Fibroblast of gingiva (primary cell): ENCODE data around the gene PARK7.
"Not testable (repeated sequence)": the region's sequence is repeated elsewhere in the genome, so short reads cannot be mapped to it uniquely, and the experiment has no call there.

Source experiments
- DNase-seq: peaks from one replicate; pipeline ENCODE4 v3.0.0-alpha.2; 2011; ENCODE audit warnings: low read depth

The PARK7 gene

GRCh38 chr1:7943251-7943650 is 18.3 kb upstream of the PARK7 start:
- no peak for DNase-seq

- peak; percentile 35 for DNase-seq
Measured at GRCh38 chr1:7948960-7949359, 12.6 kb upstream of the PARK7 start.

GRCh38 chr1:7952791-7953190 is 8.7 kb upstream of the PARK7 start:
- DNase-seq = not testable (repeated sequence)

- peak; percentile 90 for DNase-seq
Measured at GRCh38 chr1:7953850-7954609, 7.5 kb upstream of the PARK7 start.

- no peak for DNase-seq
Measured at GRCh38 chr1:7954683-7955082, 6.8 kb upstream of the PARK7 start.

- DNase-seq = no peak
Measured at GRCh38 chr1:7956218-7957032, 5.1 kb upstream of the PARK7 start.

GRCh38 chr1:7960165-7960564 is 1.3 kb upstream of the PARK7 start:
- no peak for DNase-seq

- DNase-seq = no peak
Measured at GRCh38 chr1:7960867-7961215, 670 bp upstream of the PARK7 start.

- no peak for DNase-seq
Measured at GRCh38 chr1:7962014-7962335, 464 bp downstream of the PARK7 start.

- DNase-seq = no peak
Measured at GRCh38 chr1:7962636-7963377, 1.3 kb downstream of the PARK7 start.

GRCh38 chr1:7963378-7963730 is 1.8 kb downstream of the PARK7 start:
- not testable (repeated sequence) for DNase-seq

GRCh38 chr1:7963841-7964240 is 2.3 kb downstream of the PARK7 start:
- DNase-seq = not testable (repeated sequence)

- DNase-seq = no peak
Measured at GRCh38 chr1:7964476-7964875, 3.0 kb downstream of the PARK7 start.

- DNase-seq = no peak
Measured at GRCh38 chr1:7967196-7967595, 5.7 kb downstream of the PARK7 start.

GRCh38 chr1:7967651-7968050 is 6.1 kb downstream of the PARK7 start:
- no peak for DNase-seq

- no peak for DNase-seq
Measured at GRCh38 chr1:7970246-7970645, 8.7 kb downstream of the PARK7 start.

- DNase-seq = no peak
Measured at GRCh38 chr1:7971024-7971423, 9.5 kb downstream of the PARK7 start.

GRCh38 chr1:7972285-7972684 is 10.8 kb downstream of the PARK7 start:
- no peak for DNase-seq

GRCh38 chr1:7973086-7973485 is 11.6 kb downstream of the PARK7 start:
- DNase-seq = no peak

- peak; percentile 67 for DNase-seq
Measured at GRCh38 chr1:7975212-7975865, 13.8 kb downstream of the PARK7 start.

- no peak for DNase-seq
Measured at GRCh38 chr1:7980984-7981383, 19.5 kb downstream of the PARK7 start.

- no peak for DNase-seq
Measured at GRCh38 chr1:7983086-7983778, 21.7 kb downstream of the PARK7 start.
